GM19023 (cell line): ENCODE measurements around the gene LYPD5.
A peak's percentile ranks its signal among the peaks of the same experiment; 100 is the strongest.
"Not testable (repeated sequence)": the region's sequence is repeated elsewhere in the genome, so short reads cannot be mapped to it uniquely, and the experiment has no call there.

Experiments used
- ATAC-seq: cut with Tn5 transposase; IDR thresholded peaks from one replicate; pipeline ENCODE4 v1.9.1; 2021; ENCODE audit warnings: mild to moderate bottlenecking, moderate library complexity; ENCODE audit not compliant: unreplicated experiment

LYPD5 gene, protein sequence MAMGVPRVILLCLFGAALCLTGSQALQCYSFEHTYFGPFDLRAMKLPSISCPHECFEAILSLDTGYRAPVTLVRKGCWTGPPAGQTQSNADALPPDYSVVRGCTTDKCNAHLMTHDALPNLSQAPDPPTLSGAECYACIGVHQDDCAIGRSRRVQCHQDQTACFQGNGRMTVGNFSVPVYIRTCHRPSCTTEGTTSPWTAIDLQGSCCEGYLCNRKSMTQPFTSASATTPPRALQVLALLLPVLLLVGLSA

DNA sequence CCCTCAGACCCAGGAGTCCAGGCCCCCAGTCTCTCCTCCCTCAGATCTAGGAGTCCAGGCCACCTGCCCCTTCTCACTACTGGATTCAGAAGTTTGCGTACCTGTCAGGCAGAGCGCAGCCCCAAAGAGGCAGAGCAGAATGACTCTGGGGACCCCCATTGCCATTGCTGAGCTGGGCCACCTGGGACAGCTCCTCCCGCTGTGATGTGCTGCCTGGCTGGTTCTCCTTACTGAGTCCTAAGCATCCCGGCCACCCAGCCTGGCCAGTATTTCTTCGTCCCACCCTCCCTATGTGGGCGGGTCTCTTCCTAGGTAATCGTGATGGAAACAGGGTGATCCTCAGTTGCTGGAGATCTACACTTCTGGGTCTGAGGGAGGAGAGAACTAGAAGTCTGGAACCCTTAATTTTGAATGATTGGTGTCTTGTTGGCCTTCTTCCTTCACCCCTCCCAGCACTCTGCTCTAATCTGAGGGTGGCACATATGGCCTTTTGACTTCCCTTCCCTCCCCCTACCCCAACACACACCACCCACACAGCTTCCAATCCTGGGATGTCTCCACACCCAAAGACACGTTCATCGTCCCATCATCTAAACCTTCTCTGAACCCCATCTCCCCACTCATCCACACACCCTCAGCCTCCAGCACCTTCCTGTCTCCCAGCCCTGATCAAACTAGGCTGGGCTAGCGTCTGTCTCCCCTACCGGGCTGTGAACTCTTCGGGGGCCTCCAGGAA is at the start of gene LYPD5:
LYPD5 (minus strand) TSS at position 232 of the 736 bp plus-strand sequence; CDS start at position 165, 67 bp downstream.
- ATAC-seq, result no peak

DNA sequence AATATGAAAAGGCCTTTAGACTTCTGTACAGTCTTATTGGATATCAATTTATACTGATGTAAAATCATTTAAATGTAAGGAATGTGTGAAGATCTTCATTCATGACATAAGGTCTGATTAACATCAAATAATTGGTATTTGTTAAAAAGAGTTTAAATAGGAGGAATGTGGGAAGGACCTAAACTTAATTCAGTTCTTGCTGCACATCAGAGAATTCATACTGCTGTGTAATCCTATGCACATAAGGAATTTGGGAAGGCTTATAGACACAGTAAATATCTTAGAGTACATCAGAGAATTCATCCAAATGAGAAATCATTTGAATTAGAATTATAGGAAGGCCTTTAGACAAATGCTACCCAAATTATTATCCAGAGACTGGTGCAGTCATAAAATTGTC is 46.6 kb upstream of the LYPD5 start:
- ATAC-seq, result no peak

DNA sequence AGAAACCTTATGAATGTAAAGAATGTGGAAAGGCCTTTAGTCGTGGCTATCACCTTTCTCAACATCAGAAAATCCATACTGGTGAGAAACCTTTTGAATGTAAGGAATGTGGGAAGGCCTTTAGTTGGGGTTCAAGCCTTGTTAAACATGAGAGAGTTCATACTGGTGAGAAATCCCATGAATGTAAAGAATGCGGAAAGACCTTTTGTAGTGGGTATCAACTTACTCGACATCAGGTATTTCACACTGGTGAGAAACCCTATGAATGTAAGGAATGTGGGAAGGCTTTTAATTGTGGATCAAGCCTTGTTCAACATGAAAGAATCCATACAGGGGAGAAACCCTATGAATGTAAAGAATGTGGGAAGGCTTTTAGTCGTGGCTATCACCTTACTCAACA is 45.6 kb upstream of the LYPD5 start:
- no peak for ATAC-seq

- ATAC-seq, result no peak
These were observed 45.0 kb upstream of the LYPD5 start for GRCh38 chr19:43847246-43847645.

DNA sequence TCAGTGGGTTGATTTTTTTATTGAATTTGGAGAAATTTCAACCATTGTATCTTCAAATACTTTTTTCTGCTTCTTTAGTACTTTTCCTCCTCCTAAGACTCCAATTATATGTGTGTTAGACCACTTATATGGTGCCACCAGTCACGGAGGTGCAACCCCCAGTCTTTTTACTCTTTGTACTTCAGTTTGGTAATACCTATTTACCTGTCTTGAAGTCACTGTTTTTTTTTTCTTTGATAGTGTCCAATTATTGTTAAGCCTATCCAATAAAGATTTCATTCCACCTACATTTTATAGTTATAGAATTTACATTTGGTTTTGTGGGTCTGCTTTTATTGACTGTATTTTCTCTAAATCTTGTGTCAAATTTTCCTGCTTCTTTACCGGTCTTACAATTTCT is 39.8 kb upstream of the LYPD5 start:
- ATAC-seq, result no peak

GRCh38 chr19:43839139-43839538 is 36.9 kb upstream of the LYPD5 start:
- ATAC-seq, result no peak

- peak; percentile 81 for ATAC-seq
These were observed 24.8 kb upstream of the LYPD5 start, which contains the start of gene ZNF283 for GRCh38 chr19:43826787-43827754. Gene ZNF283, plus strand, starts transcription at chr19:43827321. Its CDS starts 6,184 bp downstream, at chr19:43833505.

- not testable (repeated sequence) for ATAC-seq
These were observed 22.3 kb upstream of the LYPD5 start for GRCh38 chr19:43824572-43824971.

DNA sequence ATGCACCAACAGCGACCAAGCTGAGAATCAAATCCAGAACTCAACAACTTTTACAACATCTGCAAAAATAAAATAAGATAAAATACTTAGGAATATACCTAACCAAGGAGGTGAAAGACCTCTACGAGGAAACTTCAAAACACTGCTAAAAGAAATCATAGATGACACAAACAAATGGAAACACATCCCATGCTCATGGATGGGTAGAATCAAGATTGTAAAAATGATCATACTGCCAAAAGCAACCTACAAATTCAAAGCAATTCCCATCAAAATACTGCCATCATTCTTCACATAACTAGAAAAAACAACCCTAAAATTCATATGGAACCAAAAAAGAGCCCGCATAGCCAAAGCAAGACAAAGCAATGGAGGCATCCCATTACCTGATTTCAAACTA is 21.6 kb upstream of the LYPD5 start:
- not testable (repeated sequence) for ATAC-seq

DNA sequence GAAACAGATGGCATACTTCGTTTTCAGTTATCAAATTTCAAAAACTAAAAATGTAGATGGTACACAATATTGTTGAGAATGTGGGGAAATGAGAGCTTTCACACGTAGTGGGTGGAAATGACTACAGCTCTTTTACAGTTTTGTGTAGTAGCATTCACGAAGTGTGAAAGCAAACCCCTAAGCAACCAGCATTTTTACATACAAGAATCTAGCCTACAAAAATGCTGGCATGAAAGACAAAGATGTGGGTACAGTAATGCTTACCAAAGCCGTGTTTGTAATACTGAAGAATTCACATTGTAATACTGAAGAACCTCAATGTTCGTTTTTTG is 18.6 kb upstream of the LYPD5 start:
- ATAC-seq, result no peak

- ATAC-seq, result no peak
These were observed 18.0 kb upstream of the LYPD5 start for GRCh38 chr19:43820098-43820883.

DNA sequence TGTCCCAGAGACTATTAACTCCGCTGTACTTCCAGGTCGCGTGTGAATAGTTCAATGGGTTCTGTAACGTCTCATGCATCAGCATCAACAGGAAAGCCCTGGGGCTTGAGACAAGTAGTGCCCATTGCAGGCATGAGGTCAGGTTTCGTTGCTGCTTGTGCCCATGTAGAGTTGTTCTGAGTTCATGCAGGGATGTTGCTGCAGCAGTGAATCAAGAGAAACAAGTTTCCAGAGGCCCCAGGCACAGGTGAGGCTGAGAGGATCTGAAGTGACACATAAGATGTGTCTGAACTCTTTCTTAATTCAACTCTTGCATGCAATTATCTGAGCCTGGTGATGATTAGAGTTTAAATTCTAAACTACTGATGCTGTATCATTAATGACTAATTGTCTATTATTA is 16.3 kb upstream of the LYPD5 start:
- no peak for ATAC-seq

DNA sequence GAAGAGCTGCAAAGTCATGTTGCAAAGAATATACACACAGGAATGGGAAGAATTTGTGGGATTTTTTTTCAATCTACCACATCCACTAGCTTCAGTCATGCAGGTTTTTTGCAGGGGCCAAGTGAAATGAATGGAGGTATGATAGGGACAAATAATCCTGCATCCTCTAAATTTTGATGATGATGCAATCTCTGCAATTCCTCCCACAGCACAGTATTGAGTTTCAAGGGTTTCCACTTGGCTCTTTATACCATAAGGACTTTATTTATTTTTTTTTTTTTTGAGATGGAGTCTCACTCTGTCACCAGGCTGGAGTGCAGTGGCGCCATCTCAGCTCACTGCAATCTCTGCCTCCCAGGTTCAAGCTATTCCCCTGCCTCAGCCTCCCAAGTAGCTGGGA is 15.2 kb upstream of the LYPD5 start:
- not testable (repeated sequence) for ATAC-seq

- ATAC-seq, result no peak
These were observed 12.6 kb upstream of the LYPD5 start for GRCh38 chr19:43814663-43815352.

DNA sequence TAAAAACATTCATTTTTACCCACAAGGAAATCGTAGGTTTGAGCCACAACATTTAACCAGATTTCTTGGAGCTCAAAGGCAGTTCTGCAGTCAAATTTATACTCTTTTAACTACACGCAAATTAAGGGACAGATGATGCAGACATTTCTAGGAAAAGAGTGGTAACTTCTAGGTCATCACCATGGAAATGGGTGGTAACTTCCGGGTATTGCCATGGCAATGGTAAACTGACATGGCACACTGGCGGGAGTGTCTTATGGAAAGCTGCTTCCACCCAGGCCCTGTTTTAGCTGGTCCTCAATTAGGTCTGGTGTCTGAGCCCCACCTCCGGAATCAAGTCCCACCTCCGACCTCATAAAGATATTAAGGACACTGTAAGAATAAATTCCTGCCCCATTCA is 10.4 kb upstream of the LYPD5 start:
- ATAC-seq, result no peak

DNA sequence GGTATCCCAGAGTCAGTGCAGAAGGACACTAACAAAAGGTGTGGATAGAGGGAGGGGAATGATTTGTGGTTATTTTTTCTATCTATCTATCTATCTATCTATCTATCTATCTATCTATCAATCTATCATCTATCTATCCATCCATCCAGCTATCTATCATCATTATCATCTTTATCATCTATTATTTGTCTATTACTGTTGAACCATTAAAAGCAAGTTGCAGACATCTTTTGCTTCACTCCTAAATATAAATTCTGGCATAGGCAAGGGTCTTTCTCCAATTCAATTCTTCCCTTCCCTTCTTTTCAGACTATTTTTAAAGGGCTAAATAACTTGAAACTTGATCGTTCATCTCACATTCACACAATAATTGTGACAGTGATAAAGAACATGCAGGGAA is 10.0 kb upstream of the LYPD5 start:
- ATAC-seq, result no peak

- ATAC-seq, result no peak
These were observed 9.6 kb upstream of the LYPD5 start for GRCh38 chr19:43811837-43812236.

DNA sequence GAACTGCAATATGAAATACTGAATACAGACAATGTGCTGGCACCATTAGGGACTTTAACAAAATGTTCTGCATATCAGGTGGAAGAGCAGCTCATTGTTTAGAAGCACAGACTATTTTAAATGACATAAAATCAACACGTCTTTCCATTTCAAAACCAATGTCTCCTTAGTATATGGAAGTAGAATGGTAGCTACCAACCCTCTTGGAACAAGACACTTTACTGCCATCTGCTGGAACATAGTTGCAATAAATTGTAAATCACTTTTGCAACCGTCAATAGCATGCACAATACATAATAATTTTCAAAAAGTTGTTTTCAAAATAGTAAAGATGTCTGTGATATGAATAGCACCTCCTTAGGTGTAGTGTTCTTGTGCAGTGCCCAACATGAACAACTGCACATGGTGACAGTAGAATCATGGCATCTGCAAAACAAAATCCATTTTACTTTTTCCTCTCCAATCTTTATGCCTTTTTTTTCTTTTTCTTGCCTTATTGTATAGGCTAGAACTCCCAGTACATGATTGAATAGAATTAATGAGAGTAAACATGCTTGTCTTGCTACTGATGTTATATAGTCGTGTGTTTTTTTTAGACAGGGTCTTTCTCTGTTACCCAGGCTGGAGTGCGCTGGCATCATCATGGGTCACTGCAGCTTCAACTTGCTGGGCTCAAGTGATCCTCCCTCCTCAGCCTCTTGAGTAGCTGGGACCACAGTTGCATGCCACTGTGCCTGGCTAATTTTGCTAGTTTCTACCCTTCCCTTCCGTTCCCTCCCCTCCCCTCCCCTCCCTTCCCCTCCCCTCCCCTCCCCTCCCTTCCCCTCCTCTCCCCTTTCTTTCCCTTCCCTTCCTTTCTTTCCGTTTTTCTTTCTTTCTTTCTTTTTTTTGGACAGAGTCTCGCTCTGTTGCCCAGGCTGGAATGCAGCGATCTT is 7.8 kb upstream of the LYPD5 start:
- no peak for ATAC-seq

GRCh38 chr19:43807651-43808050 is 5.4 kb upstream of the LYPD5 start:
- no peak for ATAC-seq
